ENCODE data around the gene MOB3C. TPM values are rescaled to one million over a fixed set of nuclear protein-coding genes. Genes with fewer than 3 reads are reported as not detected.

Gene MOB3C
- total RNA-seq, 2 donors from 2014 or later = 1.7 to 2.3 TPM

DNA sequence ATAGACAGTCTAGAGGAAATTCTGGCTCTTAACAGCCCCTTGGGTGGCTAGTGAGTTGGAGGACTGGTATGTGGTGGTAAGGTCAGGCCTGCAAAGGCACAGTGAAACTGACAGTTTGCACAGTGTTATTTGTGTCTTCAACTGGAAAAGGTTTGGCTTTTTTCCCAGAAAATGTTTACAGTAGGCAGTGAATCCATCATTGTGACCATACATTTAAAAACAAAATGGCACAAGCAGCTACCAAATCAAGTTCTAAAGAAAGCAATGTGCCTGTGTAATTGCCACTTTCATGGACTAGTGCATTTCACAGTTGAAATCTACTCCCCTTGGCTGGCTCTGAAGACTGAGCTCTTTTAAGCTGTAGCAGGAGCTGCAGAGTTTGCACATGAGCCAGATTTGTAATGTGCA is 26.8 kb upstream of the MOB3C start:
- Mint-ChIP-seq H3K27ac (no peak overlapping the region), H3K9me3 (peaks cover 1% of the 10 kb centered on the region)

DNA sequence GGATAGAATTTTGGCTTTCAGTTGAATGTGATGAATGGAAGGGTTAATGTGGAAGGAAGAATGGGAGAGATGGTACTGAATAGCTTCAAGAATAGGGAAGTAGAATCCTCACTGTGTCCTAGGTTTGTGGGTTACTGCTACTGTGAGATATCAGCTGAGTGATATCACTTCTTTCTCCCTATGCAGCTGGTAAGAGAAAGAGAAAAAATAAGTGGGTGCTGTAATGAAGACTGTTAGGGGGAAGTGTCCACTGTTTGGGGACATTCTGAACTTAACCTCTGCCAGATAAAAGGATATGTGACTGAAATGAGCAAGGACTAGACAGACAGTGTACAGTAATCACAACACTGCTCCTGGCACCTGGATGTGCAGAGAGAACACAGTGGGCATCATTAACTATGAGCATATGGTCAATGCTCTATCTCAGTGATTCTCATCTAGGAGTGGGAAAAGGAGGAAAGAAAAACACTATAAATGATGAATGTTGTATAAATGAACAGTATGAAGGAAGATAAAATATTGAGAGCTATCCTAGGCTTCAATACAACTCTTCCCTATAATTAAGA is 25.6 kb upstream of the MOB3C start:
- H3K27me3 Mint-ChIP-seq (ENCODE audit: insufficient read depth) = no peaks in the 10 kb centered on the region
- Histone ChIP-seq H3K27me3 (ENCODE audit: control insufficient read depth, insufficient read depth, low read length, poor library complexity, severe bottlenecking) (no peaks in the 10 kb centered on the region), H3K27ac (ENCODE audit: low read depth, low read length) (no peak overlapping the region), H3K4me3 (ENCODE audit: low read length) (no peak overlapping the region), H3K9ac (ENCODE audit: extremely low read depth, low read length, poor library complexity, severe bottlenecking) (no peak overlapping the region), H3K9me3 (ENCODE audit: control insufficient read depth, low read length) (peaks cover 4% of the 10 kb centered on the region), H3K36me3 (ENCODE audit: control insufficient read depth, insufficient read depth, low read length) (peaks cover 42% of the 10 kb centered on the region), H3K4me1 (ENCODE audit: control insufficient read depth, insufficient read depth, low read length) (no peaks in the 10 kb centered on the region)
- H3K4me1 Mint-ChIP-seq = no peaks in the 10 kb centered on the region
- H3K36me3 Mint-ChIP-seq (ENCODE audit: low read depth) = peaks cover 30% of the 10 kb centered on the region
- no peak overlapping the region for H3K4me3 Mint-ChIP-seq
- no peak overlapping the region for H3K27ac Mint-ChIP-seq
- no peaks in the 10 kb centered on the region for H3K9me3 Mint-ChIP-seq
- TF ChIP-seq, protein P1, sequence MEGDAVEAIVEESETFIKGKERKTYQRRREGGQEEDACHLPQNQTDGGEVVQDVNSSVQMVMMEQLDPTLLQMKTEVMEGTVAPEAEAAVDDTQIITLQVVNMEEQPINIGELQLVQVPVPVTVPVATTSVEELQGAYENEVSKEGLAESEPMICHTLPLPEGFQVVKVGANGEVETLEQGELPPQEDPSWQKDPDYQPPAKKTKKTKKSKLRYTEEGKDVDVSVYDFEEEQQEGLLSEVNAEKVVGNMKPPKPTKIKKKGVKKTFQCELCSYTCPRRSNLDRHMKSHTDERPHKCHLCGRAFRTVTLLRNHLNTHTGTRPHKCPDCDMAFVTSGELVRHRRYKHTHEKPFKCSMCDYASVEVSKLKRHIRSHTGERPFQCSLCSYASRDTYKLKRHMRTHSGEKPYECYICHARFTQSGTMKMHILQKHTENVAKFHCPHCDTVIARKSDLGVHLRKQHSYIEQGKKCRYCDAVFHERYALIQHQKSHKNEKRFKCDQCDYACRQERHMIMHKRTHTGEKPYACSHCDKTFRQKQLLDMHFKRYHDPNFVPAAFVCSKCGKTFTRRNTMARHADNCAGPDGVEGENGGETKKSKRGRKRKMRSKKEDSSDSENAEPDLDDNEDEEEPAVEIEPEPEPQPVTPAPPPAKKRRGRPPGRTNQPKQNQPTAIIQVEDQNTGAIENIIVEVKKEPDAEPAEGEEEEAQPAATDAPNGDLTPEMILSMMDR (conservative IDR thresholded peaks at IDR 0.05) = no peak
- no peak for DNase-seq

More for the DNA sequence above, 26.8 kb upstream of the MOB3C start:
- Histone ChIP-seq H3K9me3 (ENCODE audit: control insufficient read depth, low read length) (peaks cover 15% of the 10 kb centered on the region), H3K4me3 (ENCODE audit: low read length) (no peak overlapping the region), H3K4me1 (ENCODE audit: control insufficient read depth, insufficient read depth, low read length) (no peaks in the 10 kb centered on the region), H3K9ac (ENCODE audit: extremely low read depth, low read length, poor library complexity, severe bottlenecking) (no peak overlapping the region), H3K36me3 (ENCODE audit: control insufficient read depth, insufficient read depth, low read length) (peaks cover 47% of the 10 kb centered on the region), H3K27me3 (ENCODE audit: control insufficient read depth, insufficient read depth, low read length, poor library complexity, severe bottlenecking) (no peaks in the 10 kb centered on the region), H3K27ac (ENCODE audit: low read depth, low read length) (no peak overlapping the region)
- Mint-ChIP-seq H3K4me3 (no peak overlapping the region), H3K27me3 (ENCODE audit: insufficient read depth) (no peaks in the 10 kb centered on the region), H3K36me3 (ENCODE audit: low read depth) (peaks cover 38% of the 10 kb centered on the region), H3K4me1 (no peaks in the 10 kb centered on the region)
- TF ChIP-seq, protein P1 (conservative IDR thresholded peaks at IDR 0.05) = no peak
- no peak for DNase-seq

DNA sequence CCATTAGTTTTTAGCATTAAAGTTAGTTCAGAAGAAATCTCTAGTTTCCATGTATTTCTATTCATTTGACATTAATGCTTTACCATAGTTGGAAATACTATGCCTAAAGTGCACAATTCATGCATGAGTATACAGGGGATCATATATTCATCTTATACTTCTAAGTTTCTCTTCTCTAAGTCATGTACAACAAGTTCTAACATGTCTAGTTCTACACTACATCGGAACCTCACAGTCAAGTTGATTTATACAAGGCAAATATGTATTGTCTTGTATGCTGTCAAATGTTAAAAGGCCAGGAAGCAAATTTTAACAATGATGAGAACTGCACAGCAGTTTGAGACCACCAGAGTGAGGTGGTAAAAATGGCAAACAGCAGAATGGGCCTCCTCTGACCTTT is 22.9 kb upstream of the MOB3C start:
- Mint-ChIP-seq H3K9me3 (no peaks in the 10 kb centered on the region), H3K27ac (no peak overlapping the region), H3K36me3 (ENCODE audit: low read depth) (peaks cover 42% of the 10 kb centered on the region), H3K4me3 (no peak overlapping the region), H3K27me3 (ENCODE audit: insufficient read depth) (no peaks in the 10 kb centered on the region), H3K4me1 (no peaks in the 10 kb centered on the region)
- Histone ChIP-seq H3K27me3 (ENCODE audit: control insufficient read depth, insufficient read depth, low read length, poor library complexity, severe bottlenecking) (no peaks in the 10 kb centered on the region), H3K36me3 (ENCODE audit: control insufficient read depth, insufficient read depth, low read length) (peaks cover 53% of the 10 kb centered on the region), H3K9ac (ENCODE audit: extremely low read depth, low read length, poor library complexity, severe bottlenecking) (no peak overlapping the region), H3K4me3 (ENCODE audit: low read length) (no peak overlapping the region), H3K9me3 (ENCODE audit: control insufficient read depth, low read length) (no peaks in the 10 kb centered on the region), H3K4me1 (ENCODE audit: control insufficient read depth, insufficient read depth, low read length) (no peaks in the 10 kb centered on the region), H3K27ac (ENCODE audit: low read depth, low read length) (no peak overlapping the region)
- WGBS, 2 experiments (ENCODE audit: insufficient coverage in 1 of 2, insufficient read length in 1 of 2) = 92% methylated on average over 1 of the region's 1 CpG; no CpG with 5 or more reads in 1 of the 2 experiments
- no peak for DNase-seq
- TF ChIP-seq, protein P1 (conservative IDR thresholded peaks at IDR 0.05) = no peak

All from endodermal cell (in vitro differentiated cells).